BLaER1 treated with 17β-estradiol and CSF1 and Interleukin-3, amounts not matched to agents 10 nM and 100 nM (cell line): ENCODE data around the gene NEK8.

Experiments used
- H3K27ac ChIP-seq, 11 experiments: shearing (Covaris generic); formaldehyde crosslinking; 2 replicates each; pipeline ENCODE4 v1.8.1; 2022
- H3K27me3 ChIP-seq, 11 experiments: shearing (Covaris generic); formaldehyde crosslinking; 2 replicates each; pipeline ENCODE4 v1.8.1; 2022
- H3K36me3 ChIP-seq, 11 experiments: shearing (Covaris generic); formaldehyde crosslinking; 2 replicates each; pipeline ENCODE4 v1.8.1; 2022
- H3K4me1 ChIP-seq, 10 experiments: shearing (Covaris generic); formaldehyde crosslinking; 2 replicates each; pipeline ENCODE4 v1.8.1; 2022
- H3K4me2 ChIP-seq, 11 experiments: shearing (Covaris generic); formaldehyde crosslinking; 2 replicates each; pipeline ENCODE4 v1.8.1; 2022
- H3K4me3 ChIP-seq, 10 experiments: shearing (Covaris generic); formaldehyde crosslinking; 2 replicates each; pipeline ENCODE4 v1.8.1; 2022
- H3K9ac ChIP-seq, 11 experiments: shearing (Covaris generic); formaldehyde crosslinking; 2 replicates each; pipeline ENCODE4 v1.8.1; 2022
- H3K9me3 ChIP-seq, 11 experiments: shearing (Covaris generic); formaldehyde crosslinking; replicated peaks in 1 of 11; 2 replicates each; pipeline ENCODE4 v1.8.1; 2022
- H4K20me1 ChIP-seq, 11 experiments: shearing (Covaris generic); formaldehyde crosslinking; 2 replicates each; pipeline ENCODE4 v1.8.1; 2022
- Cebpa-rat ChIP-seq, 11 experiments: shearing (Covaris generic); IDR thresholded peaks; 2 replicates each; pipeline ENCODE4 v1.8.1; 2022

NEK8 gene

DNA sequence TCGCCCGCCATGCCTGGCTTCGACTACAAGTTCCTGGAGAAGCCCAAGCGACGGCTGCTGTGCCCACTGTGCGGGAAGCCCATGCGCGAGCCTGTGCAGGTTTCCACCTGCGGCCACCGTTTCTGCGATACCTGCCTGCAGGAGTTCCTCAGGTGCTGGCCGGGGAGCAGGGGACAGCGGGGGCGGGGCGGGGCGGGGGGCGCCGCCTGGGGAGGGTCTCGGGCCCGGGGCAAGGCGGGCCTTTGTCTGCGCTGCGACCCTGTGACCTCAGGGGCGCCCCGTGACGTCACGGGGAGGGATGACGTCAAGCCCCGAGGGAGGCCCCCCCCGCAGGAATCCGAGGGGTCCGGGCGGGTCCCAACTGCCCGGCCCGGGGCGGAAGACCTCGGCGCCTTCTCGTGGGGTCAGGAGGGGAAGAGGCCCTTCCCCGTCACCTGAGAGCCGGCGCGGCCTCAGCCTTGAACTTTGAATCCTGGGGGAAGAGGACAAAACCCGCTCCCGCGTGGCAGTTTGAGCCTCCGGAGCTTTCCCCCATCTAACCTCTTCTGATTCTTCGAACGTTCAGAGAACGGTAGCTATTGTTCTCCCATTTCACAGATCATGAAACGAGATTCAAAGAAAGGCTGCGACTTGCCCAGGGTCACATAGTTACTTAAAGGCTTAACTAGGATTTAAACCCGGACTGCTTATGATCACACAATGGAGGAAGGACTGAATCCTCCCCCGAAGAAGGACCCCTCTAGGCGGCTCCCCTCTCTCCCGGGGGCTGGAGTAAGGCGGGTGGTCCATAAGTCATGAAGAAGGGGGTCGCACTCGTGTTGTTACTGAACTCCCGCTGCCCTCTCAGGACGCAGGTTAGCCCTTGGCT lies 15.8 kb downstream of the NEK8 start:
- TF ChIP-seq Cebpa-rat (IDR thresholded peaks at IDR 0.05) = no peak
- Histone ChIP-seq H3K9ac (peak overlapping the region; percentile 88 to 98 (median 92)), H3K27ac (peak overlapping the region; percentile 61 to 95 (median 91); a peak in 21 of 22 replicates), H3K4me2 (peak overlapping the region; percentile 92 to 100 (median 98)), H3K4me1 (peaks cover 60 to 79% (median 66%) of the 10 kb centered on the region in 10 experiments), H3K4me3 (peak overlapping the region; percentile 73 to 99 (median 94)), H3K27me3 (no peaks in the 10 kb centered on the region), H4K20me1 (peaks cover 46 to 59% (median 51%) of the 10 kb centered on the region in 11 experiments), H3K36me3 (peaks cover 29 to 39% (median 35%) of the 10 kb centered on the region in 11 experiments), H3K9me3 (peaks cover 0 to 16% (median 0%) of the 10 kb centered on the region in 11 experiments; a peak in 9 of 22 replicates)

DNA sequence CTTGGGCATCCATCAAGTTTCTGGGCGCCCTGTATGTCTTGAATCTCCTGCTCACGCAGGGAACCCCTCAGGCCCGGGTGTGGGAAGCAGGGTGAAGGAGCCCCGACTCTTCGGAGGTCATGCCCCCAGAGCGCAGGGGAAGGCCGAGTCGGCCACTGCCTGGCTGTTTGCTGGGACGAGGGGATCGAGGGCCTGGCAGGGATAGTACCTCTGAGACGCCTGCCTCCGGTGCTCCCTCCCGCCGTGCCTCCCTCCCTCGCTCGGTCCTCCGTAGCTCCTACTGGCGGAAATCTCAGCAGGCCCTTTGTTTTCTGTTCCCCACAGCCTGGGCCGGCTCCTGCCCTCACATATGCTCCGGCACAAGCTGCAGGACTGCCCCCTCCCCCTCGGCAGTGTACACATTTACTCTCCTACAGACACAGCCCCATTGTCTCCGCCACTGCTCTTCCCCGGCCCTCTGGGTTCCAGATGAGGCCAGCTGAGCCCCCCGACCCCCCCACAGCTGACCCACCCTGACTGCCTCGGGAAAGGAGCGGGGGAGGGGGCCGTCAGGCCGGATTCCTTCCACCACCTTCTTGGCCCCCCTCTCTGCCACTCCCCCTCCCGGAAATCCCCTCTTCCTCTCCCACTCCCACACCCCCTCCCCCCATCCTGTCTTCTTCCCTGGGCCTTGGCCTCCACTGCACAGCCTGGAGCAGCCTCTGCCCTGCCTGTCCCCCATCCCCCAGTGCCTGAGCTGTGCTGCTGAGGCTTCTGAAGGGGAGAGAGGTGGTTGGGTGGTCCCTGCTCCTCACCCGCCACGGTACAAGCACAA lies 16.6 kb downstream of the NEK8 start:
- H3K36me3 ChIP-seq = peaks cover 34 to 45% (median 41%) of the 10 kb centered on the region in 11 experiments
- peak overlapping the region; percentile 61 to 95 (median 91); a peak in 21 of 22 replicates for H3K27ac ChIP-seq
- peak overlapping the region; percentile 84 to 100 (median 97) for H3K4me2 ChIP-seq
- peaks cover 0 to 8% (median 0%) of the 10 kb centered on the region in 11 experiments; a peak in 7 of 22 replicates for H3K9me3 ChIP-seq
- no peak for TF ChIP-seq Cebpa-rat (IDR thresholded peaks at IDR 0.05)
- peak overlapping the region; percentile 73 to 99 (median 94) for H3K4me3 ChIP-seq
- peak overlapping the region; percentile 88 to 98 (median 92) for H3K9ac ChIP-seq
- no peaks in the 10 kb centered on the region for H3K27me3 ChIP-seq
- H3K4me1 ChIP-seq = peaks cover 55 to 72% (median 62%) of the 10 kb centered on the region in 10 experiments
- H4K20me1 ChIP-seq = peaks cover 53 to 66% (median 58%) of the 10 kb centered on the region in 11 experiments

DNA sequence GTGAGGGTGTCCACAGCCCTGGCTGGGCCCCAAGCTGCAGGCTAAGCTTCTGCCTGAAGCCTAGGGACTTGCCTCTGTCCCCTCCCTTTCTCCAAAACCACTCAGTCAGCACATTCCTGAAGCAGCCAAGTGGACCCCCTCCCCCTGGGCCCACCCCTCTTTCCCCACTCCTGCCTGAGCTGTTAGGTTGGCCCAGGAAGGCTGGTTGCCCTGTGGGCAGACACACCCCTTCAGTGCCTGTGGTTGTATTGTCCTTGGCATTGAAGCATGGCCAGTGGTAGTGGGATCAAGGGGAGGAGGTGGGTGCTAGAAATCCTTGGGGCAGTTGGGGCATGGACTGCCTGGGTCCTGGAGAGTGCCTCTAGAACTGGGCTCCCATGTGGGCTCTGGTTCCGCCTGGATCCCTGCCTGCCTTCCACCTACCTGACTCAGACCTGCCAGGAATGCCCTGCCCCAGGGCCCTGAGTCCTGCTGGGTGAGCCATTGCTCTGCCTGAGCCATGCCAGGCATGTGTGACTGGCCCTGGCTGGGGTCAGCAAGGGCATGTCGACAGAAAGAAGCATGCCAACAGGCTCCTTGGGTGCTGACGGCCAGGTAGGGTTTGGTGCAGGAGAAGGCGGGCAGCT lies 17.3 kb downstream of the NEK8 start:
- Histone ChIP-seq H3K9me3 (peaks cover 0 to under 1% (median 0%) of the 10 kb centered on the region in 11 experiments; a peak in 1 of 22 replicates), H3K9ac (peak overlapping the region; percentile 88 to 98 (median 92)), H3K4me1 (peaks cover 48 to 72% (median 59%) of the 10 kb centered on the region in 10 experiments), H3K36me3 (peaks cover 40 to 52% (median 48%) of the 10 kb centered on the region in 11 experiments), H4K20me1 (peaks cover 60 to 73% (median 65%) of the 10 kb centered on the region in 11 experiments), H3K4me2 (peak overlapping the region; percentile 84 to 100 (median 97)), H3K27me3 (no peaks in the 10 kb centered on the region), H3K4me3 (peak overlapping the region; percentile 73 to 99 (median 94)), H3K27ac (peak overlapping the region in 10 of 11 experiments; percentile 83 to 95 (median 91); a peak in 19 of 22 replicates)
- TF ChIP-seq Cebpa-rat (IDR thresholded peaks at IDR 0.05) = no peak

DNA sequence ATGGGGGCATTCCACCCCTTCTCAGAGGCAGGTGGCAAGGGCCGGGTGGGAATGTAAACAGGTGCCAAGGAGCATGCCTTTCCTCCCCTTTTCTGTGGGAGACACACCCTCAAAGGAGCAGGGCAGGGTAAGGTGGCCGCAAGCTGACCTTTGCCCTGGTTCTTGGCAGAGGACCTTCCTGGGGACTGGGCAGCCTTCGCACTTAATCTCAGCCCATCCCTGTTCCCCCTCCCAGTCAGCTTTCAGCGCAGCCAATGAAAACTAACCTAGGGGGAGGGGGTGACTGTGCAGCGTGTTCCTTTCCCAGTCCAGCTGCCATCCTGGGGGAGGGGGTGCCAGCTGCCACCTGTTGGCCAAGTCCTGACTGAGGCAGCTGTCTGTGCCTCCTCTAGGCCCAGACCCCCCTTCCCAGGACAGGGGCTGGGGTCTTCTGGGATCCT lies 18.0 kb downstream of the NEK8 start:
- Histone ChIP-seq H3K27ac (peak overlapping the region in 9 of 11 experiments; percentile 14 to 95 (median 91); a peak in 16 of 22 replicates), H4K20me1 (peaks cover 68 to 81% (median 72%) of the 10 kb centered on the region in 11 experiments), H3K4me1 (peaks cover 43 to 66% (median 53%) of the 10 kb centered on the region in 10 experiments), H3K4me2 (peak overlapping the region; percentile 84 to 100 (median 97)), H3K9ac (peak overlapping the region; percentile 88 to 98 (median 92)), H3K9me3 (no peaks in the 10 kb centered on the region), H3K36me3 (peaks cover 46 to 60% (median 56%) of the 10 kb centered on the region in 11 experiments), H3K4me3 (peak overlapping the region; percentile 73 to 99 (median 94); a peak in 17 of 20 replicates), H3K27me3 (no peaks in the 10 kb centered on the region)
- TF ChIP-seq Cebpa-rat (IDR thresholded peaks at IDR 0.05) = no peak

DNA sequence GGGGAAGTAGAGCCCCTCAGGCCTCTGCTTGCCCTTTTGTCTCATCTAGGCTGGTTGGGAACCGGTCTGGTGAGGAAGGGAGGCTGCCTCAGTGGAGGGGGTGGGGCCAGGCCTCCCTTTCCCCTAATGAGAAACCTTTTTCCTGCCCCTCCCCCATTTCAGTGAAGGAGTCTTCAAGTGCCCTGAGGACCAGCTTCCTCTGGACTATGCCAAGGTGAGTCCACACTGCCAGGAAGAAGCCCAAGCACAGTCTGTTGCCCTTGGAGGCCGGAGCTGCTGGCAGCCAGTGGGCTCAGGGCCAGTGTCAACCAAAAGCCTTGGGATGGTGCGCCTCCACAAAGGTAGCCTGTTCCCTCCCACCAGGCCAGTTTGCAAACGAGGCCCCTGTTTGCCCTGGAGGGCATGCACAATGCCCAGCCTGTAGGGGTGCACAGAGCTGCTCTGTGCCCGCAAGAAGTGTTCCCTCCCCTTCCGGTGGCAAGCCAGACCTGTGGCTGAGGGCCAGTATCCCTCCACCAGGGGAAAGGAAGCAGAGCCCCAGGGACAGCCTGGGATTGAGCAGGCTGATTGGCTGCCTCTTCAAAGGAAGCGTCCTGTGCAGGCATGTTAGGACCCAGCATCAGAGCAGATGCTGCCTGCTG lies 18.6 kb downstream of the NEK8 start:
- peak overlapping the region in 6 of 10 experiments; percentile 78 to 99 (median 94); a peak in 9 of 20 replicates for H3K4me3 ChIP-seq
- no peak for TF ChIP-seq Cebpa-rat (IDR thresholded peaks at IDR 0.05)
- peaks cover 52 to 65% (median 61%) of the 10 kb centered on the region in 11 experiments for H3K36me3 ChIP-seq
- H3K4me2 ChIP-seq = peak overlapping the region; percentile 84 to 100 (median 97)
- no peaks in the 10 kb centered on the region for H3K27me3 ChIP-seq
- peaks cover 73 to 86% (median 77%) of the 10 kb centered on the region in 11 experiments for H4K20me1 ChIP-seq
- H3K4me1 ChIP-seq = peaks cover 37 to 61% (median 47%) of the 10 kb centered on the region in 10 experiments
- H3K9me3 ChIP-seq = no peaks in the 10 kb centered on the region
- H3K27ac ChIP-seq = peak overlapping the region in 8 of 11 experiments; percentile 14 to 95 (median 92); a peak in 13 of 22 replicates
- H3K9ac ChIP-seq = peak overlapping the region; percentile 88 to 98 (median 92); a peak in 21 of 22 replicates

DNA sequence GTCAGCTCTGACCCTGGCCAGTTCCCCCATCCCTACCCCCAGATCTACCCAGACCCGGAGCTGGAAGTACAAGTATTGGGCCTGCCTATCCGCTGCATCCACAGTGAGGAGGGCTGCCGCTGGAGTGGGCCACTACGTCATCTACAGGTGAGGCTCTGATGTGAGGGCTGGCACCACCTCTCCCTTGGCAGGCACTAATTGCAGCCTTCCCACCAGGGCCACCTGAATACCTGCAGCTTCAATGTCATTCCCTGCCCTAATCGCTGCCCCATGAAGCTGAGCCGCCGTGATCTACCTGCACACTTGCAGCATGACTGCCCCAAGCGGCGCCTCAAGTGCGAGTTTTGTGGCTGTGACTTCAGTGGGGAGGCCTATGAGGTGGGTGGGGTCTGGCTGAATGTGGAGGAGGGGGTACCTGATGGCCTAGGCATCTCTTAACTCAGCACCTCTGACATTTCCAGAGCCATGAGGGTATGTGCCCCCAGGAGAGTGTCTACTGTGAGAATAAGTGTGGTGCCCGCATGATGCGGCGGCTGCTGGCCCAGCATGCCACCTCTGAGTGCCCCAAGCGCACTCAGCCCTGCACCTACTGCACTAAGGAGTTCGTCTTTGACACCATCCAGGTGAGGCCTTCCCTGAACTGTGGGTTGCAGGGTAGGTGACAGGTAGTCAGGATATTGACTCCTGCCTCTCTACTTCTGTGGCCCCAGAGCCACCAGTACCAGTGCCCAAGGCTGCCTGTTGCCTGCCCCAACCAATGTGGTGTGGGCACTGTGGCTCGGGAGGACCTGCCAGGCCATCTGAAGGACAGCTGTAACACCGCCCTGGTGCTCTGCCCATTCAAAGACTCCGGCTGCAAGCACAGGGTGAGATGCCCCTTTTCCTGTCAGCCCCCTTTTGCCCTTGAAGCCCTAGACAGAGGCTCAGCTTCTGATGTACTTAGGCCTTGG lies 19.5 kb downstream of the NEK8 start:
- Histone ChIP-seq H3K9ac (peak overlapping the region in 8 of 11 experiments; percentile 35 to 98 (median 92); a peak in 6 of 22 replicates), H3K4me1 (peaks cover 33 to 52% (median 43%) of the 10 kb centered on the region in 10 experiments), H4K20me1 (peaks cover 81 to 92% (median 86%) of the 10 kb centered on the region in 11 experiments), H3K4me2 (peak overlapping the region in 1 of 11 experiments; percentile 100; a peak in 2 of 22 replicates), H3K27me3 (no peaks in the 10 kb centered on the region), H3K27ac (no peak overlapping the region; a peak in 1 of 22 replicates), H3K4me3 (no peak overlapping the region), H3K36me3 (peaks cover 55 to 72% (median 67%) of the 10 kb centered on the region in 11 experiments), H3K9me3 (no peaks in the 10 kb centered on the region)
- no peak for TF ChIP-seq Cebpa-rat (IDR thresholded peaks at IDR 0.05)
